ENCODE data around the gene SYNDIG1. TPM values are rescaled to one million over a fixed set of nuclear protein-coding genes. Genes with fewer than 3 reads are reported as not detected.

Gene SYNDIG1
- total RNA-seq, 1 donor from 2014 or later, result 2.6 TPM

DNA sequence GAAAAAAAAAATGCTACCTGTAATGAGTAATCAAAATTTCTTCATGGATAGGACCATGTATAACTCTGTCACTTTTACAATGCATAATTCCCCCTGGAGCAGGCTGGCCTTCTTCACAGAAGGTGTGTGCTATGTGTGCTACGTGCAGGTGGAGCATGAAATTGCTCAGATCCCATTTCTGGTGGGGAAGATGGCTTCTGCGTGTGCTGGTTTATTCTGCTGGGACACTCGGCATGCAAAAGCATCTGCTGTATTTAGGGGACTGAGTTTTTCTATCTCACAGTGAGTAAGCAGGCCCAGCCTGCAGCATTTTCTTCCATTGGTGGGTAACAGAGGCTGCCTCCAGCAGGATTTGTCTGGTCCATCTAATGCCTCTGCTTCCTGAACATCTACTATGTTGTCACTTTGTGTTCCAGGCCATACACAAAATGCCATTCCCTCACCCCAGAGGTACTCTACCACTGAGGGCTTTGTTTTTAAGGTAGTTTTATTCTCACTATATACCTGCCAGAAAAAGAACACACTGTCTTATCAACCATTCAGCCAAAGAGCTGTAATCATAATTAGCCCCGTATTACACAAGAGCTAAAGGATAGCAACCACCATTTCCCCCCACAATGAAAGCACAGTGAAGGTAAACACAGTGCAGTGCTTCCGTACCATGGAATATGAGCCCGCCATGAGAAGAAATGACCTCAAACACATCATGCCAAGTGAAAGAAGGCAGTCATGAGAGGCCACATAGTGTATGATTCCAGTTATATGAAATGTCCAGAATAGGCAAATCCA, 62.4 kb downstream of the SYNDIG1 start:
- Histone ChIP-seq H3K4me1 (ENCODE audit: control insufficient read depth in 3 of 3, insufficient read depth in 3 of 3, low read length in 3 of 3) (no peaks in the 10 kb centered on the region), H3K4me3 (ENCODE audit: low read length in 3 of 3) (no peak overlapping the region), H3K27ac (ENCODE audit: low read depth, low read length) (no peak overlapping the region), H3K27me3 (ENCODE audit: control insufficient read depth in 3 of 3, insufficient read depth in 3 of 3, low read length in 3 of 3) (no peaks in the 10 kb centered on the region), H3K9ac (ENCODE audit: low read depth in 1 of 3, low read length in 3 of 3) (no peak overlapping the region), H3K36me3 (ENCODE audit: control insufficient read depth in 3 of 3, insufficient read depth in 3 of 3, low read length in 3 of 3) (no peaks in the 10 kb centered on the region), H3K9me3 (ENCODE audit: control insufficient read depth in 3 of 3, low read length in 3 of 3) (no peaks in the 10 kb centered on the region)

- no peaks in the 10 kb centered on the region for H3K27me3 ChIP-seq (ENCODE audit: control insufficient read depth in 3 of 3, insufficient read depth in 3 of 3, low read length in 3 of 3)
These were observed 64.0 kb downstream of the SYNDIG1 start for GRCh38 chr20:24533449-24533848.

DNA sequence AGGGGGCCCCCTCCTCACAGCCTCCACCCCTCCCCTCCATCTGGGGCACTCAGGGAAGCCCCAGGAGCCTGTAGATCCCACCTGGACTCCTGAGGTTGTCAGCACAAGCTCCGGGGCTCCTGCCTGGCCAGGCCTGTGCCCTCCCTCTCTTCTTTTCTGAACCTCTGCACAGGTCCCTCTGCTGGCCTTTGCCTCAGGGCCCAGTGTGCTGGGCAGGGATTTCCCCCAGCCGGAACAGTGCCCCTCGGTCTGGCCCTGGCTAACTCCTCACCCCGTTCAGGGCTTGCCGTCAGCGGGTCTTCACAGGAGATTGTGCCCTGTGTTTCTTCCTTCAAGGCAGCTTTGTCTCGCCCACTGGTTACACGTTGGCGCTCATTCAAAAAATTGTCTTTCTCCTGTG, 64.9 kb downstream of the SYNDIG1 start:
- Histone ChIP-seq H3K27ac (ENCODE audit: low read depth, low read length) (no peak overlapping the region), H3K36me3 (ENCODE audit: control insufficient read depth in 3 of 3, insufficient read depth in 3 of 3, low read length in 3 of 3) (no peaks in the 10 kb centered on the region), H3K9ac (ENCODE audit: low read depth in 1 of 3, low read length in 3 of 3) (no peak overlapping the region)

More at GRCh38 chr20:24533449-24533848, 64.0 kb downstream of the SYNDIG1 start:
- no peaks in the 10 kb centered on the region for H3K9me3 ChIP-seq (ENCODE audit: control insufficient read depth in 3 of 3, low read length in 3 of 3)
- H3K36me3 ChIP-seq (ENCODE audit: control insufficient read depth in 3 of 3, insufficient read depth in 3 of 3, low read length in 3 of 3), result no peaks in the 10 kb centered on the region
- no peak overlapping the region for H3K9ac ChIP-seq (ENCODE audit: low read depth in 1 of 3, low read length in 3 of 3)
- no peaks in the 10 kb centered on the region for H3K4me1 ChIP-seq (ENCODE audit: control insufficient read depth in 3 of 3, insufficient read depth in 3 of 3, low read length in 3 of 3)
- H3K4me3 ChIP-seq (ENCODE audit: low read length in 3 of 3), result no peak overlapping the region
- H3K27ac ChIP-seq (ENCODE audit: low read depth, low read length), result no peak overlapping the region

GRCh38 chr20:24535941-24536730, 66.7 kb downstream of the SYNDIG1 start:
- Histone ChIP-seq H3K27ac (ENCODE audit: low read depth, low read length) (no peak overlapping the region), H3K9ac (ENCODE audit: low read depth in 1 of 3, low read length in 3 of 3) (no peak overlapping the region), H3K4me3 (ENCODE audit: low read length in 3 of 3) (no peak overlapping the region), H3K9me3 (ENCODE audit: control insufficient read depth in 3 of 3, low read length in 3 of 3) (no peaks in the 10 kb centered on the region), H3K27me3 (ENCODE audit: control insufficient read depth in 3 of 3, insufficient read depth in 3 of 3, low read length in 3 of 3) (no peaks in the 10 kb centered on the region), H3K36me3 (ENCODE audit: control insufficient read depth in 3 of 3, insufficient read depth in 3 of 3, low read length in 3 of 3) (no peaks in the 10 kb centered on the region), H3K4me1 (ENCODE audit: control insufficient read depth in 3 of 3, insufficient read depth in 3 of 3, low read length in 3 of 3) (no peaks in the 10 kb centered on the region)

More for the DNA sequence above, 64.9 kb downstream of the SYNDIG1 start:
- H3K27me3 ChIP-seq (ENCODE audit: control insufficient read depth in 3 of 3, insufficient read depth in 3 of 3, low read length in 3 of 3), result no peaks in the 10 kb centered on the region
- no peaks in the 10 kb centered on the region for H3K9me3 ChIP-seq (ENCODE audit: control insufficient read depth in 3 of 3, low read length in 3 of 3)
- no peak overlapping the region for H3K4me3 ChIP-seq (ENCODE audit: low read length in 3 of 3)
- H3K4me1 ChIP-seq (ENCODE audit: control insufficient read depth in 3 of 3, insufficient read depth in 3 of 3, low read length in 3 of 3), result no peaks in the 10 kb centered on the region

DNA sequence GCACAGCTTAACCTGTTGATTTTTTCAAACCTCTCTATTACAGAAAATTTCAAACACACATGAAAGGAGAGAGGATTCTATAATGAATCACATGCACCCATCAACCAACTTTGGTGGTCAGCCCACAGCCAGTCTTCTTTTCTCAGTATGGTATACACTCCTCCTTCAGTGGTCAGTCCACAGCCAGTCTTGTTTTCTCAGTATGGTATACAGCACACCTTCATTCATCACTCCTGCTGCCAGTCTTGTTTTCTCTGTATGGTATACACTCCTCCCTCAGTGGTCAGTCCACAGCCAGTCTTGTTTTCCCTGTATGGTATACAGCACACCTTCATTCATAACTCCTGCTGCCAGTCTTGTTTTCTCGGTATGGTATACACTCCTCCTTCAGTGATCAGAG, 67.8 kb downstream of the SYNDIG1 start:
- no peaks in the 10 kb centered on the region for H3K27me3 ChIP-seq (ENCODE audit: control insufficient read depth in 3 of 3, insufficient read depth in 3 of 3, low read length in 3 of 3)
- no peaks in the 10 kb centered on the region for H3K36me3 ChIP-seq (ENCODE audit: control insufficient read depth in 3 of 3, insufficient read depth in 3 of 3, low read length in 3 of 3)
- no peak overlapping the region for H3K9ac ChIP-seq (ENCODE audit: low read depth in 1 of 3, low read length in 3 of 3)
- H3K4me3 ChIP-seq (ENCODE audit: low read length in 3 of 3), result no peak overlapping the region
- no peaks in the 10 kb centered on the region for H3K4me1 ChIP-seq (ENCODE audit: control insufficient read depth in 3 of 3, insufficient read depth in 3 of 3, low read length in 3 of 3)
- no peaks in the 10 kb centered on the region for H3K9me3 ChIP-seq (ENCODE audit: control insufficient read depth in 3 of 3, low read length in 3 of 3)
- no peak overlapping the region for H3K27ac ChIP-seq (ENCODE audit: low read depth, low read length)

GRCh38 chr20:24542721-24543120, 73.3 kb downstream of the SYNDIG1 start:
- H3K36me3 ChIP-seq (ENCODE audit: control insufficient read depth in 3 of 3, insufficient read depth in 3 of 3, low read length in 3 of 3), result no peaks in the 10 kb centered on the region
- peaks cover 0 to 3% (median 0%) of the 10 kb centered on the region in 3 donors for H3K9me3 ChIP-seq (ENCODE audit: control insufficient read depth in 3 of 3, low read length in 3 of 3)
- H3K4me1 ChIP-seq (ENCODE audit: control insufficient read depth in 3 of 3, insufficient read depth in 3 of 3, low read length in 3 of 3), result no peaks in the 10 kb centered on the region
- H3K27ac ChIP-seq (ENCODE audit: low read depth, low read length), result no peak overlapping the region
- H3K27me3 ChIP-seq (ENCODE audit: control insufficient read depth in 3 of 3, insufficient read depth in 3 of 3, low read length in 3 of 3), result peaks cover 0 to 7% (median 5%) of the 10 kb centered on the region in 3 donors
- no peak overlapping the region for H3K9ac ChIP-seq (ENCODE audit: low read depth in 1 of 3, low read length in 3 of 3)
- no peak overlapping the region for H3K4me3 ChIP-seq (ENCODE audit: low read length in 3 of 3)

DNA sequence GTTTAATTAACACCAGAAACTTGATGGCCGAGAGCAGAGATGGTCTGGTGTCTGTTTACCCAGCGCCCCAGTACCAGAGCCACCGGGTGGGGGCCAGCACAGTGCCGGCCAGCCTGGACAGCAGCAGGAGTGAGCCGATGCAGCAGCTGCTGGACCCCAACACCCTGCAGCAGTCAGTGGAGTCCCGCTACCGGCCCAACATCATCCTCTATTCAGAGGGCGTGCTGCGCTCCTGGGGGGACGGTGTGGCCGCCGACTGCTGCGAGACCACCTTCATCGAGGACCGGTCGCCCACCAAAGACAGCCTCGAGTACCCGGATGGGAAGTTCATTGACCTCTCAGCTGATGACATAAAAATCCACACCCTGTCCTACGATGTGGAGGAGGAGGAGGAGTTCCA, 73.7 kb downstream of the SYNDIG1 start:
- H3K4me3 ChIP-seq (ENCODE audit: low read length in 3 of 3), result no peak overlapping the region
- H3K27me3 ChIP-seq (ENCODE audit: control insufficient read depth in 3 of 3, insufficient read depth in 3 of 3, low read length in 3 of 3), result peaks cover 0 to 7% (median 5%) of the 10 kb centered on the region in 3 donors
- no peaks in the 10 kb centered on the region for H3K4me1 ChIP-seq (ENCODE audit: control insufficient read depth in 3 of 3, insufficient read depth in 3 of 3, low read length in 3 of 3)
- no peak overlapping the region for H3K27ac ChIP-seq (ENCODE audit: low read depth, low read length)
- no peak overlapping the region for H3K9ac ChIP-seq (ENCODE audit: low read depth in 1 of 3, low read length in 3 of 3)
- H3K9me3 ChIP-seq (ENCODE audit: control insufficient read depth in 3 of 3, low read length in 3 of 3), result peaks cover 0 to 6% (median 0%) of the 10 kb centered on the region in 3 donors
- H3K36me3 ChIP-seq (ENCODE audit: control insufficient read depth in 3 of 3, insufficient read depth in 3 of 3, low read length in 3 of 3), result no peaks in the 10 kb centered on the region

DNA sequence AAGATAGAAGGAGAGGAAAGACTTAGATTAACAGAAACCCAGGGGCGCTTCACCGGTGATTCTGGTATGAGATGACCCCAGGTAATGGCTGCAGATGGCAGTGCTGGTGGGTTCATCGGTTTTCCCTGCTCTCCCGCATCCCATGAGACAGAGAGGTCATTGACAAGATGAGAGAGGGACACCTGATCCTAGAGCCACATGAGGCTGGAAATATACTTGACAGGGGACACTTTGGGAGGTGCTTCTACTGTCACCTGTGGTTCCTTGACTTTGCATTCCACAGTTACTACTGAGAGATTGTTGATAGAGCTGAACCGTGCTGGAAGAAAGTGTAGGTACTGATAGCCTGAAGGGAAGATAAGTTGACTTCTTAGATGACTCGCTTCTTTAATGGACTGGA, 74.3 kb downstream of the SYNDIG1 start:
- no peaks in the 10 kb centered on the region for H3K36me3 ChIP-seq (ENCODE audit: control insufficient read depth in 3 of 3, insufficient read depth in 3 of 3, low read length in 3 of 3)
- no peaks in the 10 kb centered on the region for H3K4me1 ChIP-seq (ENCODE audit: control insufficient read depth in 3 of 3, insufficient read depth in 3 of 3, low read length in 3 of 3)
- H3K27me3 ChIP-seq (ENCODE audit: control insufficient read depth in 3 of 3, insufficient read depth in 3 of 3, low read length in 3 of 3), result peaks cover 0 to 7% (median 5%) of the 10 kb centered on the region in 3 donors
- peaks cover 0 to 6% (median 0%) of the 10 kb centered on the region in 3 donors for H3K9me3 ChIP-seq (ENCODE audit: control insufficient read depth in 3 of 3, low read length in 3 of 3)
- no peak overlapping the region for H3K4me3 ChIP-seq (ENCODE audit: low read length in 3 of 3)
- H3K9ac ChIP-seq (ENCODE audit: low read depth in 1 of 3, low read length in 3 of 3), result no peak overlapping the region
- H3K27ac ChIP-seq (ENCODE audit: low read depth, low read length), result no peak overlapping the region

DNA sequence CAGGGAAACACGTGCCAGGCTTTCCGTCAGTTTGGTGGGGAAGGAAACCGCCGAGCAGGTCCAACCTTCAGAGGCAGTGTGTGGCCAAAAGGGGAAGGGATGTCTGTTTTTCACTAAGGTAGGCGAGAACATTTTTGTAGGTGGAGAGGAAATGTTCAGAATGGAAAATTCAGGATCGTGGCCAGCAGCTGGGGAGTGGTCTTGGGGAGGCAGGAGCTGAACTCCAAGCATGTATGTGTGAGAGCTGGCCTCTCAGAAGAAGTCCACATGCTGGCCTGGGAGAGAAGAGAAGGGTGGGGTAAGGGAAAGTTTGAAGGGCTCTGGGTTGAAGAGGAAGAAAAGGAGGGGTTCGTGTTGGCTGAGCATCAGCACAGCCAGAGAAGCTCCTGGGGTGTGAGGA, 74.9 kb downstream of the SYNDIG1 start:
- peaks cover 0 to 7% (median 5%) of the 10 kb centered on the region in 3 donors for H3K27me3 ChIP-seq (ENCODE audit: control insufficient read depth in 3 of 3, insufficient read depth in 3 of 3, low read length in 3 of 3)

GRCh38 chr20:24545168-24545567, 75.7 kb downstream of the SYNDIG1 start:
- H3K27me3 ChIP-seq (ENCODE audit: control insufficient read depth in 3 of 3, insufficient read depth in 3 of 3, low read length in 3 of 3), result peaks cover 0 to 7% (median 5%) of the 10 kb centered on the region in 3 donors
- no peaks in the 10 kb centered on the region for H3K36me3 ChIP-seq (ENCODE audit: control insufficient read depth in 3 of 3, insufficient read depth in 3 of 3, low read length in 3 of 3)
- no peaks in the 10 kb centered on the region for H3K4me1 ChIP-seq (ENCODE audit: control insufficient read depth in 3 of 3, insufficient read depth in 3 of 3, low read length in 3 of 3)
- no peak overlapping the region for H3K9ac ChIP-seq (ENCODE audit: low read depth in 1 of 3, low read length in 3 of 3)
- H3K27ac ChIP-seq (ENCODE audit: low read depth, low read length), result no peak overlapping the region
- H3K4me3 ChIP-seq (ENCODE audit: low read length in 3 of 3), result no peak overlapping the region
- peaks cover 0 to 6% (median 0%) of the 10 kb centered on the region in 3 donors for H3K9me3 ChIP-seq (ENCODE audit: control insufficient read depth in 3 of 3, low read length in 3 of 3)

More for the DNA sequence above, 74.9 kb downstream of the SYNDIG1 start:
- Histone ChIP-seq H3K36me3 (ENCODE audit: control insufficient read depth in 3 of 3, insufficient read depth in 3 of 3, low read length in 3 of 3) (no peaks in the 10 kb centered on the region), H3K27ac (ENCODE audit: low read depth, low read length) (no peak overlapping the region), H3K4me1 (ENCODE audit: control insufficient read depth in 3 of 3, insufficient read depth in 3 of 3, low read length in 3 of 3) (no peaks in the 10 kb centered on the region), H3K9me3 (ENCODE audit: control insufficient read depth in 3 of 3, low read length in 3 of 3) (peaks cover 0 to 6% (median 0%) of the 10 kb centered on the region in 3 donors), H3K9ac (ENCODE audit: low read depth in 1 of 3, low read length in 3 of 3) (no peak overlapping the region), H3K4me3 (ENCODE audit: low read length in 3 of 3) (no peak overlapping the region)

Data from skeletal muscle tissue (tissue), 4 donors.